GM12878 (cell line): ENCODE results near the gene APOO. TPM values are rescaled to one million over a fixed set of nuclear protein-coding genes. Genes with fewer than 3 reads are reported as not detected.

ENCODE experiments used
- ATAC-seq: fragments of 200-7000 bp; cut with Tn5 transposase; 3 replicates; pipeline ENCODE4 v1.9.1; 2020; ENCODE audit warnings: mild to moderate bottlenecking, moderate library complexity
- BruUV-seq: library from RNA; stranded (reverse); fragments of 400-500 nt; replicated peaks from 2 replicates; lab custom pipeline; 2021; lab: Mats Ljungman, UMichigan
- CTCF ChIA-PET: fragments of 300-600 bp; sonication (Branson Sonifier 250); formaldehyde crosslinking; extraction: SDS; loops from one replicate; lab custom pipeline; 2021; ENCODE audit warnings: inconsistent platforms; lab: Yijun Ruan, JAX
- POLR2A ChIA-PET: fragments of 350-600 bp; formaldehyde crosslinking; extraction: SDS; loops from one replicate; lab custom pipeline; 2021; ENCODE audit warnings: inconsistent platforms; lab: Charles Lee
- RAD21 ChIA-PET: fragments of 300-600 bp; sonication (Branson Sonifier 250); formaldehyde crosslinking; loops from one replicate; lab custom pipeline; 2023; ENCODE audit warnings: antibody characterized with exemption; ENCODE audit not compliant: unreplicated experiment; lab: Charles Lee
- SMC1A ChIA-PET: fragments of 300-600 bp; sonication (Branson Sonifier 250); formaldehyde crosslinking; loops from one replicate; lab custom pipeline; 2023; ENCODE audit not compliant: unreplicated experiment, uncharacterized antibody; lab: Charles Lee
- DNase-seq: peaks from one replicate; pipeline ENCODE4 v3.0.0-alpha.2; 2011; ENCODE audit warnings: low read depth, low spot score
- FAIRE-seq: peaks from 3 replicates; lab custom pipeline; 2011; peaks lifted over from hg19 to GRCh38; lab: Jason Lieb, UNC
- H2AFZ ChIP-seq: 2 replicates; pipeline ENCODE4 v1.6.0; 2011; ENCODE audit warnings: low read depth, low read length, control low read depth; ENCODE audit not compliant: control insufficient read depth
- H3K27ac ChIP-seq: 2 replicates; pipeline ENCODE4 v1.5.1; 2011; ENCODE audit warnings: control low read depth; ENCODE audit not compliant: control insufficient read depth, insufficient read depth
- H3K27me3 ChIP-seq, 2 experiments: replicated peaks in 1 of 2; 2 replicates each; pipeline versions ENCODE4 v1.6.0 to v1.6.1; 2011; ENCODE audit warnings: low read length in 1 of 2; ENCODE audit not compliant: control insufficient read depth in 2 of 2, insufficient read depth in 2 of 2
- H3K36me3 ChIP-seq, 2 experiments: 2 replicates each; pipeline ENCODE4 v1.5.1; 2011; ENCODE audit warnings: low read length in 1 of 2; ENCODE audit not compliant: control insufficient read depth in 2 of 2, insufficient read depth in 2 of 2
- H3K4me1 ChIP-seq: 2 replicates; pipeline ENCODE4 v1.6.1; 2011; ENCODE audit warnings: mild to moderate bottlenecking, low read length, moderate library complexity, mixed read lengths; ENCODE audit not compliant: control insufficient read depth, insufficient read depth
- H3K4me2 ChIP-seq: 2 replicates; pipeline ENCODE4 v1.6.0; 2011; ENCODE audit warnings: control low read depth; ENCODE audit not compliant: control insufficient read depth, insufficient read depth
- H3K4me3 ChIP-seq: fragments of 200-600 bp; sonication (generic); 2 replicates; pipeline ENCODE4 v1.5.1; 2016
- H3K79me2 ChIP-seq: 2 replicates; pipeline ENCODE4 v1.6.0; 2011; ENCODE audit warnings: low read length; ENCODE audit not compliant: control insufficient read depth, insufficient read depth
- H3K9ac ChIP-seq: 2 replicates; pipeline ENCODE4 v1.8.0; 2011; ENCODE audit warnings: low read length, control low read depth, mixed read lengths; ENCODE audit not compliant: control insufficient read depth, insufficient read depth
- H3K9me3 ChIP-seq: replicated peaks from 3 replicates; pipeline ENCODE4 v1.5.1; 2011; ENCODE audit warnings: mild to moderate bottlenecking, low read length; ENCODE audit not compliant: control insufficient read depth, insufficient read depth
- H4K20me1 ChIP-seq: 2 replicates; pipeline ENCODE4 v1.6.0; 2011; ENCODE audit not compliant: control insufficient read depth, insufficient read depth
- ETV6 ChIP-seq, 2 experiments: fragments of 450-650 bp in 1 of 2; IDR thresholded peaks in 1 of 2; conservative IDR thresholded peaks in 1 of 2; 2 replicates each; pipeline ENCODE4 v1.6.1; 2014; ENCODE audit warnings: antibody characterized with exemption in 1 of 2, borderline replicate concordance in 1 of 2, low read depth in 1 of 2, mild to moderate bottlenecking in 1 of 2, moderate library complexity in 1 of 2
- GABPA ChIP-seq: IDR thresholded peaks from 2 replicates; pipeline ENCODE4 v1.6.1; 2014; ENCODE audit warnings: antibody characterized with exemption, low read depth, mild to moderate bottlenecking, inconsistent platforms
- KDM1A ChIP-seq: fragments of 200-600 bp; sonication (generic); IDR thresholded peaks from 2 replicates; pipeline ENCODE4 v1.6.1; 2016; ENCODE audit warnings: borderline replicate concordance
- RBBP5 ChIP-seq: fragments of 200-600 bp; sonication (generic); conservative IDR thresholded peaks from 2 replicates; pipeline ENCODE4 v1.6.1; 2016
- RFX5 ChIP-seq: IDR thresholded peaks from 2 replicates; pipeline ENCODE4 v1.6.1; 2011; ENCODE audit warnings: low read depth, low read length, improper control_type of control experiment
- SMC3 ChIP-seq: IDR thresholded peaks from 2 replicates; pipeline ENCODE4 v1.6.1; 2011; ENCODE audit warnings: low read length, improper control_type of control experiment, borderline replicate concordance
- SUPT20H ChIP-seq: IDR thresholded peaks from 2 replicates; pipeline ENCODE4 v1.6.1; 2011; ENCODE audit warnings: low read depth, mild to moderate bottlenecking, low read length, moderate library complexity, borderline replicate concordance; ENCODE audit not compliant: control insufficient read depth
- WGBS: methylation state at CpG from one replicate; pipeline ENCODE4 v1.1.6; 2016; ENCODE audit warnings: low lambda C conversion rate; ENCODE audit not compliant: insufficient replicate concordance, insufficient coverage; ENCODE audit errors: missing lambda C conversion rate; 5-methylcytosine and 5-hydroxymethylcytosine counted together
- in situ Hi-C: fragments of 300-500 bp; cut with MboI; formaldehyde crosslinking; loops from 9 replicates; pipeline ENCODE4 v1.14.3; 2018; ENCODE audit warnings: mixed read lengths
- intact Hi-C: fragments of 100-400 bp; cut with micrococcal nuclease; formaldehyde crosslinking; loops from one replicate; pipeline ENCODE4 v1.14.2; 2022; ENCODE audit not compliant: unreplicated experiment
- polyA plus RNA-seq, 11 experiments: library from polyadenylated mRNA; depleted of rRNA in 4 of 11; unstranded in 6 of 11; stranded (reverse) in 5 of 11; fragments of >200 nt; fragmentation: Nextera tagmentation in 4 of 11; fragmentation: Illumina TruSeq in 1 of 11; extraction: Ambion mirVana in 4 of 11; extraction: Trizol in 1 of 11; gene quantifications; 1 replicate in 1 of 11; 2 replicates in 10 of 11; pipeline versions ENCODE4 v1.2.1 to v1.2.3, GENCODE V29; 2011 to 2016; ENCODE audit warnings: inconsistent platforms in 2 of 11, missing spikeins in 2 of 11, low read depth in 1 of 11
- total RNA-seq, 4 experiments: library from RNA; depleted of rRNA in 3 of 4; stranded (reverse); fragments of >200 nt in 3 of 4; fragmentation: Illumina TruSeq in 1 of 4; extraction: Trizol in 1 of 4; gene quantifications; 2 replicates each; pipeline versions ENCODE4 v1.2.1 to v1.2.3, GENCODE V29; 2013 to 2021
- TF ChIP-seq, protein P1 (sequence below): fragments of 150-350 bp; IDR thresholded peaks from 2 replicates; pipeline ENCODE4 v1.6.1; 2016; ENCODE audit warnings: low read depth, low read length

Gene APOO
- total and polyA plus RNA-seq, 10 of the 15 experiments (the other 5 are each of a cell fraction or from before 2014, with no cell fraction given), result 20.7 to 68.7 (median 35.5) TPM

DNA sequence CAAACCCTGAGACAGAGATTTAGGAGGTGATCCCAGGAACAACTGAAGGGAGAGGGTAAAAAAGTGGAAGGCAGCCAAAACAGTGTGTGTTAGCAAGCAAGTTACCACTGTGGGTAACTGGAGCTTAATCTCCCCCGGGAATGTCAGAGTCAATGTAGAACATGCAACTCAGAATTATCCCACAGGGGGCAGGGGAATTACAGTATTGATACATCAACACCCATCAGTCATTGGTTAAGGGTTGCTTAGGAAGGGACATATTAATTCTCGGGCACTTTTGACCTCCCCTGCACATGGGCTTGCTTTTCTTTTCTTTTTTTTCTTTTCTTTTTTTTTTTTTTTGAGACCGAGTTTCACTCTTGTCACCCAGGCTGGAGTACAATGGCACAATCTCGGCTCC, 29.4 kb upstream of the APOO start:
- 39% methylated on average over 2 of the region's 4 CpGs for WGBS
- Histone ChIP-seq H3K9ac (no peak overlapping the region), H3K27ac (no peak overlapping the region), H3K9me3 (no peaks in the 10 kb centered on the region), H2AFZ (no peak overlapping the region), H3K4me3 (no peak overlapping the region), H3K27me3 (no peaks in the 10 kb centered on the region), H3K36me3 (no peaks in the 10 kb centered on the region), H3K4me1 (no peaks in the 10 kb centered on the region; the same call in 1 of the 2 replicates), H3K4me2 (no peak overlapping the region), H3K79me2 (no peaks in the 10 kb centered on the region), H4K20me1 (no peaks in the 10 kb centered on the region)
- ATAC-seq (no peak), DNase-seq (no peak), FAIRE-seq (no peak)
- CTCF ChIA-PET, result no interaction called here
- intact Hi-C loops, result no loop called here
- POLR2A ChIA-PET, result no interaction called here
- RAD21 ChIA-PET, result no interaction called here
- in situ Hi-C loops, result no loop called here
- no TSS peak for BruUV-seq
- TF ChIP-seq ETV6 (conservative IDR thresholded peaks at IDR 0.05 in 1 of 2, IDR thresholded peaks at IDR 0.05 in 1 of 2; ENCODE audit: borderline replicate concordance in 1 of 2, low read depth in 1 of 2) (no peak), SUPT20H (no peak), GABPA (no peak), SMC3 (no peak), KDM1A (no peak), RBBP5 (no peak), RFX5 (no peak)
- TF ChIP-seq, protein P1, sequence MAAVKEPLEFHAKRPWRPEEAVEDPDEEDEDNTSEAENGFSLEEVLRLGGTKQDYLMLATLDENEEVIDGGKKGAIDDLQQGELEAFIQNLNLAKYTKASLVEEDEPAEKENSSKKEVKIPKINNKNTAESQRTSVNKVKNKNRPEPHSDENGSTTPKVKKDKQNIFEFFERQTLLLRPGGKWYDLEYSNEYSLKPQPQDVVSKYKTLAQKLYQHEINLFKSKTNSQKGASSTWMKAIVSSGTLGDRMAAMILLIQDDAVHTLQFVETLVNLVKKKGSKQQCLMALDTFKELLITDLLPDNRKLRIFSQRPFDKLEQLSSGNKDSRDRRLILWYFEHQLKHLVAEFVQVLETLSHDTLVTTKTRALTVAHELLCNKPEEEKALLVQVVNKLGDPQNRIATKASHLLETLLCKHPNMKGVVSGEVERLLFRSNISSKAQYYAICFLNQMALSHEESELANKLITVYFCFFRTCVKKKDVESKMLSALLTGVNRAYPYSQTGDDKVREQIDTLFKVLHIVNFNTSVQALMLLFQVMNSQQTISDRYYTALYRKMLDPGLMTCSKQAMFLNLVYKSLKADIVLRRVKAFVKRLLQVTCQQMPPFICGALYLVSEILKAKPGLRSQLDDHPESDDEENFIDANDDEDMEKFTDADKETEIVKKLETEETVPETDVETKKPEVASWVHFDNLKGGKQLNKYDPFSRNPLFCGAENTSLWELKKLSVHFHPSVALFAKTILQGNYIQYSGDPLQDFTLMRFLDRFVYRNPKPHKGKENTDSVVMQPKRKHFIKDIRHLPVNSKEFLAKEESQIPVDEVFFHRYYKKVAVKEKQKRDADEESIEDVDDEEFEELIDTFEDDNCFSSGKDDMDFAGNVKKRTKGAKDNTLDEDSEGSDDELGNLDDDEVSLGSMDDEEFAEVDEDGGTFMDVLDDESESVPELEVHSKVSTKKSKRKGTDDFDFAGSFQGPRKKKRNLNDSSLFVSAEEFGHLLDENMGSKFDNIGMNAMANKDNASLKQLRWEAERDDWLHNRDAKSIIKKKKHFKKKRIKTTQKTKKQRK, result no peak
- SMC1A ChIA-PET, result no interaction called here
